Measurements from ENCODE around the gene KANK2. TPM values are rescaled to one million over a fixed set of nuclear protein-coding genes. Genes with fewer than 3 reads are reported as not detected.

KANK2 gene
- total and polyA plus RNA-seq, 2 of the 13 experiments (the other 11 are each of a cell fraction or from before 2014, with no cell fraction given) = 5.7 to 12.9 TPM

GRCh38 chr19:11239377-11240000 lies 42.1 kb upstream of the KANK2 start, which contains the start of gene ANGPTL8 (continued):
- TF ChIP-seq, protein P1, sequence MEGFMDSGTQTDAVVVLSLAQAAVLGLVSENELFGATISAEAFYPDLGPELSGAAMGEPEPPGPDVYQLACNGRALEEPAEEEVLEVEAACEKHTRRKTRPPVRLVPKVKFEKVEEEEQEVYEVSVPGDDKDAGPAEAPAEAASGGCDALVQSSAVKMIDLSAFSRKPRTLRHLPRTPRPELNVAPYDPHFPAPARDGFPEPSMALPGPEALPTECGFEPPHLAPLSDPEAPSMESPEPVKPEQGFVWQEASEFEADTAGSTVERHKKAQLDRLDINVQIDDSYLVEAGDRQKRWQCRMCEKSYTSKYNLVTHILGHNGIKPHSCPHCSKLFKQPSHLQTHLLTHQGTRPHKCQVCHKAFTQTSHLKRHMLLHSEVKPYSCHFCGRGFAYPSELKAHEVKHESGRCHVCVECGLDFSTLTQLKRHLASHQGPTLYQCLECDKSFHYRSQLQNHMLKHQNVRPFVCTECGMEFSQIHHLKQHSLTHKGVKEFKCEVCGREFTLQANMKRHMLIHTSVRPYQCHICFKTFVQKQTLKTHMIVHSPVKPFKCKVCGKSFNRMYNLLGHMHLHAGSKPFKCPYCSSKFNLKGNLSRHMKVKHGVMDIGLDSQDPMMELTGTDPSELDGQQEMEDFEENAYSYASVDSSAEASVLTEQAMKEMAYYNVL (CRISPR knock-in tag; IDR thresholded peaks at IDR 0.05; ENCODE audit: borderline replicate concordance) = peak; percentile 67
- TF ChIP-seq FOSL1 (CRISPR knock-in tag; IDR thresholded peaks at IDR 0.05; ENCODE audit: borderline replicate concordance) (no peak), MTA3 (CRISPR knock-in tag; IDR thresholded peaks at IDR 0.05) (no peak), ZNF24 (IDR thresholded peaks at IDR 0.05) (no peak), ZNF20 (CRISPR knock-in tag; IDR thresholded peaks at IDR 0.05) (no peak), NPAS2 (CRISPR knock-in tag; IDR thresholded peaks at IDR 0.05; ENCODE audit: borderline replicate concordance) (no peak), ATF4 (CRISPR knock-in tag; IDR thresholded peaks at IDR 0.05) (peak; percentile 90 to 100), ZNF709 (CRISPR knock-in tag; IDR thresholded peaks at IDR 0.05) (peak; percentile 29; the same call in 1 of the 2 replicates), FOXC1 (CRISPR knock-in tag; IDR thresholded peaks at IDR 0.05; ENCODE audit: borderline replicate concordance) (peak; percentile 83), PHF8 (CRISPR knock-in tag; IDR thresholded peaks at IDR 0.05) (peak; percentile 78), ZNF772 (CRISPR knock-in tag; IDR thresholded peaks at IDR 0.05) (peak; percentile 93; the same call in 1 of the 2 replicates), TARDBP (CRISPR knock-in tag; IDR thresholded peaks at IDR 0.05) (peak; percentile 89), ZNF225 (CRISPR knock-in tag; IDR thresholded peaks at IDR 0.05) (peak; percentile 97; the same call in 1 of the 2 replicates), MXD4 (CRISPR knock-in tag; IDR thresholded peaks at IDR 0.05) (peak; percentile 85; the same call in 1 of the 2 replicates), POLR2G (IDR thresholded peaks at IDR 0.05; ENCODE audit: low read depth, low read length) (peak; percentile 95), NFE2L2 (IDR thresholded peaks at IDR 0.05; ENCODE audit: low read length) (no peak), ZNF776 (CRISPR knock-in tag; IDR thresholded peaks at IDR 0.05) (no peak), ZNF30 (CRISPR knock-in tag; IDR thresholded peaks at IDR 0.05) (0 out of 2 replicates have a peak, but pooled peaks have one; percentile 65), U2AF2 (IDR thresholded peaks at IDR 0.05; ENCODE audit: low read depth, low read length) (no peak), MED1 (CRISPR knock-in tag; IDR thresholded peaks at IDR 0.05) (peak; percentile 99), THAP7 (CRISPR knock-in tag; IDR thresholded peaks at IDR 0.05) (no peak), ZSCAN31 (CRISPR knock-in tag; IDR thresholded peaks at IDR 0.05; ENCODE audit: low read depth) (no peak; the same call in 1 of the 2 replicates), ZNF382 (CRISPR knock-in tag; IDR thresholded peaks at IDR 0.05; ENCODE audit: borderline replicate concordance) (no peak), ZMYM4 (CRISPR knock-in tag; IDR thresholded peaks at IDR 0.05) (peak; percentile 85)
- TF ChIP-seq, protein P2, sequence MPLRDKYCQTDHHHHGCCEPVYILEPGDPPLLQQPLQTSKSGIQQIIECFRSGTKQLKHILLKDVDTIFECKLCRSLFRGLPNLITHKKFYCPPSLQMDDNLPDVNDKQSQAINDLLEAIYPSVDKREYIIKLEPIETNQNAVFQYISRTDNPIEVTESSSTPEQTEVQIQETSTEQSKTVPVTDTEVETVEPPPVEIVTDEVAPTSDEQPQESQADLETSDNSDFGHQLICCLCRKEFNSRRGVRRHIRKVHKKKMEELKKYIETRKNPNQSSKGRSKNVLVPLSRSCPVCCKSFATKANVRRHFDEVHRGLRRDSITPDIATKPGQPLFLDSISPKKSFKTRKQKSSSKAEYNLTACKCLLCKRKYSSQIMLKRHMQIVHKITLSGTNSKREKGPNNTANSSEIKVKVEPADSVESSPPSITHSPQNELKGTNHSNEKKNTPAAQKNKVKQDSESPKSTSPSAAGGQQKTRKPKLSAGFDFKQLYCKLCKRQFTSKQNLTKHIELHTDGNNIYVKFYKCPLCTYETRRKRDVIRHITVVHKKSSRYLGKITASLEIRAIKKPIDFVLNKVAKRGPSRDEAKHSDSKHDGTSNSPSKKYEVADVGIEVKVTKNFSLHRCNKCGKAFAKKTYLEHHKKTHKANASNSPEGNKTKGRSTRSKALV (CRISPR knock-in tag; IDR thresholded peaks at IDR 0.05) = peak; percentile 71; the same call in 1 of the 2 replicates
- TF ChIP-seq, protein P3, sequence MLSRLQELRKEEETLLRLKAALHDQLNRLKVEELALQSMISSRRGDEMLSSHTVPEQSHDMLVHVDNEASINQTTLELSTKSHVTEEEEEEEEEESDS (CRISPR knock-in tag; IDR thresholded peaks at IDR 0.05; ENCODE audit: borderline replicate concordance) = no peak

Measured in HepG2 (cell line).